CD14-positive monocyte (primary cell): ENCODE data around the gene GABARAP. TPM values are rescaled to one million over a fixed set of nuclear protein-coding genes. Genes with fewer than 3 reads are reported as not detected.

Source experiments
- DNase-seq, 3 donors: peaks; one replicate each; pipeline ENCODE4 v3.0.0-alpha.2; 2011 to 2022
- H2AFZ ChIP-seq: 2 replicates; pipeline ENCODE4 v1.6.0; 2012; ENCODE audit warnings: mild to moderate bottlenecking, low read depth, low read length, inconsistent platforms; ENCODE audit not compliant: insufficient read depth, poor library complexity, severe bottlenecking
- H3K27ac ChIP-seq, 2 donors: 1 replicate in 1 of 2; 2 replicates in 1 of 2; pipeline ENCODE4 v1.5.1; 2012 to 2013; ENCODE audit warnings: low read length in 2 of 2, control low read depth in 1 of 2, inconsistent platforms in 1 of 2, low read depth in 1 of 2, mild to moderate bottlenecking in 1 of 2
- H3K27me3 ChIP-seq, 2 donors: one replicate each; pipeline versions ENCODE4 v1.6.0 to v1.6.1; 2011 to 2013; ENCODE audit warnings: low read length in 2 of 2; ENCODE audit not compliant: control insufficient read depth in 2 of 2, insufficient read depth in 2 of 2
- H3K36me3 ChIP-seq, 2 donors: replicated peaks in 1 of 2; 1 replicate in 1 of 2; 2 replicates in 1 of 2; pipeline versions ENCODE4 v1.5.1 to v1.6.1; 2012 to 2013; ENCODE audit warnings: low read length in 2 of 2, control low read depth in 1 of 2, inconsistent platforms in 1 of 2, mild to moderate bottlenecking in 1 of 2; ENCODE audit not compliant: insufficient read depth in 2 of 2, control insufficient read depth in 1 of 2
- H3K4me1 ChIP-seq, 2 donors: 1 replicate in 1 of 2; 2 replicates in 1 of 2; pipeline versions ENCODE4 v1.5.1 to v1.6.1; 2012 to 2013; ENCODE audit warnings: low read length in 2 of 2, control low read depth in 1 of 2, inconsistent platforms in 1 of 2, mild to moderate bottlenecking in 1 of 2, moderate library complexity in 1 of 2; ENCODE audit not compliant: insufficient read depth in 2 of 2, control insufficient read depth in 1 of 2
- H3K4me2 ChIP-seq: replicated peaks from 2 replicates; pipeline ENCODE3; 2012; ENCODE audit warnings: low read length, moderate library complexity, mild to moderate bottlenecking; ENCODE audit not compliant: poor library complexity, severe bottlenecking; ENCODE audit errors: extremely low read depth
- H3K4me3 ChIP-seq, 3 experiments: fragments of 200-600 bp in 1 of 3; sonication (generic) in 1 of 3; replicated peaks in 1 of 3; 1 replicate in 2 of 3; 2 replicates in 1 of 3; pipeline ENCODE4 v1.5.1; 2011 to 2013; ENCODE audit warnings: low read length in 3 of 3, mild to moderate bottlenecking in 3 of 3, control low read depth in 2 of 3, low read depth in 2 of 3, inconsistent platforms in 1 of 3, moderate library complexity in 1 of 3
- H3K79me2 ChIP-seq: 2 replicates; pipeline ENCODE4 v1.6.0; 2012; ENCODE audit warnings: mild to moderate bottlenecking, control low read depth, inconsistent platforms, low read length, moderate library complexity; ENCODE audit not compliant: insufficient read depth
- H3K9ac ChIP-seq: 2 replicates; pipeline ENCODE4 v1.6.0; 2017; ENCODE audit warnings: low read length, mild to moderate bottlenecking; ENCODE audit not compliant: insufficient read depth, poor library complexity, severe bottlenecking
- H3K9me3 ChIP-seq, 2 donors: replicated peaks in 1 of 2; 1 replicate in 1 of 2; 2 replicates in 1 of 2; pipeline versions ENCODE4 v1.5.1 to v1.6.1; 2012 to 2013; ENCODE audit warnings: low read length in 2 of 2, control low read depth in 1 of 2; ENCODE audit not compliant: control insufficient read depth in 1 of 2, insufficient read depth in 1 of 2
- H4K20me1 ChIP-seq: 2 replicates; pipeline ENCODE4 v1.6.0; 2012; ENCODE audit warnings: mild to moderate bottlenecking, low read length, control low read depth, moderate library complexity; ENCODE audit not compliant: insufficient read depth
- H3K27ac Mint-ChIP-seq, 7 donors: one replicate each; pipeline ENCODE4 v1.8.0; 2020; ENCODE audit warnings: mild to moderate bottlenecking in 7 of 7, mixed read lengths in 7 of 7, moderate library complexity in 6 of 7, inconsistent platforms in 2 of 7
- H3K27me3 Mint-ChIP-seq, 3 donors: one replicate each; pipeline ENCODE4 v1.8.0; 2021 to 2022; ENCODE audit warnings: low read depth in 3 of 3, mild to moderate bottlenecking in 3 of 3, mixed read lengths in 3 of 3, moderate library complexity in 3 of 3, inconsistent platforms in 1 of 3
- H3K36me3 Mint-ChIP-seq, 2 donors: one replicate each; pipeline ENCODE4 v1.8.0; 2020; ENCODE audit warnings: mixed read lengths in 2 of 2, inconsistent platforms in 1 of 2, mild to moderate bottlenecking in 1 of 2
- H3K4me1 Mint-ChIP-seq: one replicate; pipeline ENCODE4 v1.8.0; 2020; ENCODE audit warnings: mild to moderate bottlenecking, mixed read lengths
- H3K4me3 Mint-ChIP-seq, 2 donors: one replicate each; pipeline ENCODE4 v1.8.0; 2020; ENCODE audit warnings: mild to moderate bottlenecking in 2 of 2, mixed read lengths in 2 of 2, moderate library complexity in 1 of 2
- H3K9me3 Mint-ChIP-seq, 7 donors: one replicate each; pipeline ENCODE4 v1.8.0; 2020 to 2022; ENCODE audit warnings: mixed read lengths in 7 of 7, mild to moderate bottlenecking in 6 of 7, moderate library complexity in 6 of 7, inconsistent platforms in 2 of 7
- CTCF ChIP-seq: fragments of 200-600 bp; IDR thresholded peaks from one replicate; pipeline ENCODE4 v1.8.0; 2022; ENCODE audit warnings: antibody characterized with exemption, mild to moderate bottlenecking
- WGBS: methylation state at CpG from one replicate; pipeline ENCODE4 v1.1.5; 2013; ENCODE audit warnings: missing lambda C conversion rate; ENCODE audit not compliant: insufficient coverage; 5-methylcytosine and 5-hydroxymethylcytosine counted together
- intact Hi-C, 2 donors: fragments of 100-400 bp; cut with micrococcal nuclease; formaldehyde crosslinking; loops; one replicate each; pipeline versions ENCODE4 v1.15.0 to v1.15.1; 2023
- polyA plus RNA-seq, 3 donors: library from polyadenylated mRNA; depleted of rRNA in 1 of 3; unstranded in 2 of 3; stranded (reverse) in 1 of 3; fragments of 300-500 nt in 2 of 3; fragments of >200 nt in 1 of 3; fragmentation: Illumina TruSeq in 2 of 3; gene quantifications; 1 replicate in 2 of 3; 2 replicates in 1 of 3; pipeline ENCODE4 v1.2.3, GENCODE V29; 2012 to 2021

The GABARAP gene
- polyA plus RNA-seq, 3 donors: 1,029 to 2,937 (median 2,814) TPM

- Mint-ChIP-seq H3K4me1 (peaks cover 44% of the 10 kb centered on the region), H3K9me3 (peaks cover 0 to 12% (median 9%) of the 10 kb centered on the region in 7 donors), H3K27me3 (peaks cover 44 to 73% (median 62%) of the 10 kb centered on the region in 3 donors), H3K4me3 (peak within 1 kb of the TSS; percentile 76 to 97), H3K27ac (peak within 1 kb of the TSS in 3 of 7 donors; percentile 5 to 50 (median 19)), H3K36me3 (peaks cover 18 to 28% of the 10 kb centered on the region in 2 donors)
- peak within 1 kb of the TSS; percentile 97 for H3K4me2 ChIP-seq
- peaks cover 20 to 43% of the 10 kb centered on the region in 2 donors for H3K27me3 ChIP-seq
- H3K36me3 ChIP-seq: peaks cover 5 to 20% of the 10 kb centered on the region in 2 donors
- peak within 1 kb of the TSS; percentile 84 for H2AFZ ChIP-seq
- intact Hi-C loops: no loop called here
- peak within 1 kb of the TSS; percentile 60 for H3K9ac ChIP-seq
- no peaks in the 10 kb centered on the region for H4K20me1 ChIP-seq
- WGBS: 11% methylated on average over 60 of the region's 64 CpGs
- TF ChIP-seq CTCF: no peak
- peaks cover 31 to 45% of the 10 kb centered on the region in 2 donors for H3K4me1 ChIP-seq
- H3K4me3 ChIP-seq: peak within 1 kb of the TSS; percentile 39 to 81 (median 42)
- no peak within 1 kb of the TSS for H3K27ac ChIP-seq
- DNase-seq: no peak
- H3K9me3 ChIP-seq: peaks cover 0 to 7% of the 10 kb centered on the region in 2 donors
- no peaks in the 10 kb centered on the region for H3K79me2 ChIP-seq
Measured at GRCh38 chr17:7262192-7262934, 20.1 kb upstream of the GABARAP start, which contains the start of gene CLDN7. Gene CLDN7 (minus strand): TSS chr17:7262478. CDS start chr17:7262043, 435 bp downstream.

DNA sequence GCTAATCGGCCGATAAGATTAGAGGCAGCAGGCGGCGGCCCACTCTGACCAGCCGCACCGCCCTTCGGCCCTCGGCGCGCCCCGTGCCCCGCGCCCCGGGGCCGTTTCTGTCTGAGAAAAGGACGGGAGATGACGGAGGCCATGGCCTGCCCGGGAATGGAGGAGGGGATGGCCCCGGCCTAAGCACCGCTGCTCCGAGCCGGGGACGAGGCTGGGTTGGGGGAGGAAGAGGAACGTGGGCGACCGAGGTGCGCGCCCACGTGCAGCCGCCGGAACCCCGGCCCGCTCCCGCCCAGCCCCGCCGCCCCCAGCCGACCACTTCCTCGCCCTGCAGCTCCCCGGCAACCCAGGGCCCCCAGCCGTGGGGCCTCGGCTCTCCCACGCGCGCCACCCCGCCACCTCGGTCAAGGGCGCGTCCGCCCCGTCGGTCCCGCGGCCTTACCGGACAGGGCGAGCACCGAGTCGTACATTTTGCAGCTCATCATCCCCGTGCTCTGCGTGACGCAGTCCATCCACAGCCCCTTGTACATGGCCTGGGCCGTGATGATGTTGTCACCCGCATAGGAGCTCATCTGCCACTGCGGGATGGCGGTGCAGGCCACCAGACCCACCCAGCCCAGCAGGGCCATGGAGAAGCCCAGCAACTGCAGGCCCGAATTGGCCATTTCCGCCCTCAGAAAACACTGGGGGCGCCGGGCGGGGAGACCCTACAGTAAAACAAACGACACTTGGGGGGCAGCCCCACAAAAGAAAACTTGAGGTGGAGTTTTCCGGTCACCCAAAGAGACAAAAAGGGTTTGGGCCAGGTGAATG lies 19.3 kb upstream of the GABARAP start:
- no peaks in the 10 kb centered on the region for H3K79me2 ChIP-seq
- peak overlapping the region; percentile 76 to 87 for H3K4me3 Mint-ChIP-seq
- peaks cover 42 to 68% (median 58%) of the 10 kb centered on the region in 3 donors for H3K27me3 Mint-ChIP-seq
- peak overlapping the region; percentile 60 for H3K9ac ChIP-seq
- H3K4me2 ChIP-seq: peak overlapping the region; percentile 97
- H3K9me3 ChIP-seq: peaks cover 0 to 7% of the 10 kb centered on the region in 2 donors
- WGBS: 9% methylated on average over 66 of the region's 71 CpGs
- H3K4me1 Mint-ChIP-seq: peaks cover 42% of the 10 kb centered on the region
- no peak overlapping the region for H3K27ac ChIP-seq
- DNase-seq: no peak
- H3K27me3 ChIP-seq: peaks cover 20 to 39% of the 10 kb centered on the region in 2 donors
- no peak overlapping the region for H3K27ac Mint-ChIP-seq
- no peaks in the 10 kb centered on the region for H4K20me1 ChIP-seq
- peak overlapping the region; percentile 84 for H2AFZ ChIP-seq
- peaks cover 31 to 45% of the 10 kb centered on the region in 2 donors for H3K4me1 ChIP-seq
- intact Hi-C loops: no loop called here
- H3K4me3 ChIP-seq: peak overlapping the region; percentile 8 to 81 (median 36)
- peaks cover 25 to 36% of the 10 kb centered on the region in 2 donors for H3K36me3 Mint-ChIP-seq
- peaks cover 0 to 12% (median 9%) of the 10 kb centered on the region in 7 donors for H3K9me3 Mint-ChIP-seq
- H3K36me3 ChIP-seq: peaks cover 8 to 28% of the 10 kb centered on the region in 2 donors
- TF ChIP-seq CTCF: no peak
